Ovary (tissue), 3 donors: ENCODE data around the gene STAC2.

ENCODE experiments used
- CTCF ChIP-seq, 3 donors: fragments of 450-650 bp in 2 of 3; fragments of 200-600 bp in 1 of 3; IDR thresholded peaks; one replicate each; pipeline versions ENCODE4 v1.5.1 to v1.8.0; 2016 to 2022; ENCODE audit warnings: antibody characterized with exemption in 3 of 3, mild to moderate bottlenecking in 1 of 3
- POLR2A ChIP-seq: fragments of 450-650 bp; IDR thresholded peaks from one replicate; pipeline ENCODE4 v1.6.1; 2017; ENCODE audit warnings: antibody characterized with exemption, mild to moderate bottlenecking, moderate library complexity
- donor health status: DM: no; HTN: no; CAD: no.

- no peak for TF ChIP-seq CTCF (IDR thresholded peaks at IDR 0.05)
- TF ChIP-seq POLR2A, result no peak
Measured at GRCh38 chr17:39236981-39237441, 11.3 kb upstream of the STAC2 start.
